ENCODE measurements around the gene LSM12. TPM values are rescaled to one million over a fixed set of nuclear protein-coding genes. Genes with fewer than 3 reads are reported as not detected.

The LSM12 gene
- total RNA-seq, 1 experiment from 2014 or later: 128 TPM

DNA sequence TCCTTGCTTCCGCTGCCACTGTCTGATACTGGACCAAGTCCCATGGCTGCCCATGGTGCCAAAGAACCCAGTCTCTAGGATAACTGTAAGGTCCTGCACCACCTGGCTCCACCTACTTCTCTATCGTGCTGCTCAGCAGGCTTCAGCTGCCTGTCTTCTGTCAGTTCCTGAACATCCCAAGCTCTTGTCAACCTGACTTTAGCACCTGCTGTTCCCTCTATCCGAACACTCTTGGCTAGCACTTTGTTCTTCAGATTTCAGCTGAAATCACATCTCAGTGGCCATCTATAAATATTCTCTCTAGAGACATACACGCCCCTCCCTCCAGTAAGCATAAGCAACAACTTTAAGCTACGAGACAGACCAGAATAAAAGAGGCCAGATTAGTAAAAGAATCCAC, 36.7 kb downstream of the LSM12 start:
- H2BK5ac ChIP-seq (ENCODE audit: insufficient read length, low read length): no peak overlapping the region
- WGBS (ENCODE audit: extremely low coverage, insufficient read length, low lambda C conversion rate): no CpG with 5 or more reads among the region's 5 CpGs
- no peaks in the 10 kb centered on the region for H3K27me3 ChIP-seq (ENCODE audit: insufficient read depth, low read length)
- H3K23ac ChIP-seq (ENCODE audit: insufficient read length, low read depth, low read length): no peak overlapping the region
- Mint-ChIP-seq H3K36me3 (ENCODE audit: insufficient read depth in 1 of 3, low read depth in 3 of 3) (peaks cover 22 to 55% (median 40%) of the 10 kb centered on the region in 3 experiments; a peak in 6 of 7 replicates), H3K27ac (peak overlapping the region in 2 of 3 experiments; percentile 6 to 42; a peak in 2 of 7 replicates), H3K4me3 (no peak overlapping the region), H3K27me3 (ENCODE audit: low read depth) (no peaks in the 10 kb centered on the region), H3K4me1 (no peaks in the 10 kb centered on the region), H3K9me3 (no peaks in the 10 kb centered on the region)
- no peaks in the 10 kb centered on the region for H3K79me1 ChIP-seq (ENCODE audit: insufficient read depth, low read depth, low read length, poor library complexity, severe bottlenecking)
- no peak overlapping the region for H2AK5ac ChIP-seq (ENCODE audit: insufficient read length, low read length)
- H2BK15ac ChIP-seq (ENCODE audit: low read depth, low read length): no peak overlapping the region
- DNase-seq: no peak
- no peak overlapping the region for H3K4me2 ChIP-seq (ENCODE audit: insufficient read depth, insufficient read length, low read length)
- H3K14ac ChIP-seq (ENCODE audit: insufficient read depth, low read length): no peak overlapping the region
- H3K79me2 ChIP-seq (ENCODE audit: insufficient read depth, low read length): no peaks in the 10 kb centered on the region
- no peak overlapping the region for H4K5ac ChIP-seq (ENCODE audit: insufficient read length, low read depth, low read length)
- no peak overlapping the region for H3K18ac ChIP-seq (ENCODE audit: insufficient read length, low read depth, low read length)
- TF ChIP-seq, protein P1, sequence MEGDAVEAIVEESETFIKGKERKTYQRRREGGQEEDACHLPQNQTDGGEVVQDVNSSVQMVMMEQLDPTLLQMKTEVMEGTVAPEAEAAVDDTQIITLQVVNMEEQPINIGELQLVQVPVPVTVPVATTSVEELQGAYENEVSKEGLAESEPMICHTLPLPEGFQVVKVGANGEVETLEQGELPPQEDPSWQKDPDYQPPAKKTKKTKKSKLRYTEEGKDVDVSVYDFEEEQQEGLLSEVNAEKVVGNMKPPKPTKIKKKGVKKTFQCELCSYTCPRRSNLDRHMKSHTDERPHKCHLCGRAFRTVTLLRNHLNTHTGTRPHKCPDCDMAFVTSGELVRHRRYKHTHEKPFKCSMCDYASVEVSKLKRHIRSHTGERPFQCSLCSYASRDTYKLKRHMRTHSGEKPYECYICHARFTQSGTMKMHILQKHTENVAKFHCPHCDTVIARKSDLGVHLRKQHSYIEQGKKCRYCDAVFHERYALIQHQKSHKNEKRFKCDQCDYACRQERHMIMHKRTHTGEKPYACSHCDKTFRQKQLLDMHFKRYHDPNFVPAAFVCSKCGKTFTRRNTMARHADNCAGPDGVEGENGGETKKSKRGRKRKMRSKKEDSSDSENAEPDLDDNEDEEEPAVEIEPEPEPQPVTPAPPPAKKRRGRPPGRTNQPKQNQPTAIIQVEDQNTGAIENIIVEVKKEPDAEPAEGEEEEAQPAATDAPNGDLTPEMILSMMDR (conservative IDR thresholded peaks at IDR 0.05): no peak
- no peak overlapping the region for H4K8ac ChIP-seq (replicated peaks; ENCODE audit: insufficient read length, low read depth, low read length)
- no peaks in the 10 kb centered on the region for H3K9me3 ChIP-seq (ENCODE audit: control insufficient read depth, low read depth, low read length)
- no peak overlapping the region for H3K9ac ChIP-seq (ENCODE audit: extremely low read depth, insufficient read length, low read length)
- no peak overlapping the region for H2BK12ac ChIP-seq (ENCODE audit: insufficient read length, low read depth, low read length)
- H3K23me2 ChIP-seq (ENCODE audit: insufficient read length, low read depth, low read length, poor library complexity, severe bottlenecking): no peaks in the 10 kb centered on the region
- H2BK120ac ChIP-seq (ENCODE audit: low read depth, low read length, poor library complexity, severe bottlenecking): no peak overlapping the region
- H3K56ac ChIP-seq (ENCODE audit: insufficient read length, low read depth, low read length): no peak overlapping the region
- H3K4me1 ChIP-seq (ENCODE audit: insufficient read depth, low read length): no peaks in the 10 kb centered on the region
- H4K91ac ChIP-seq (ENCODE audit: insufficient read length, low read depth, low read length): no peak overlapping the region
- no peak overlapping the region for H2BK20ac ChIP-seq (ENCODE audit: low read depth, low read length, poor library complexity, severe bottlenecking)
- no peak overlapping the region for H3K27ac ChIP-seq (ENCODE audit: insufficient read length, low read depth, low read length)
- no peaks in the 10 kb centered on the region for H4K20me1 ChIP-seq (ENCODE audit: control insufficient read depth, insufficient read depth, insufficient read length)
- H2AFZ ChIP-seq (ENCODE audit: low read length): no peak overlapping the region
- no peak overlapping the region for H3K4ac ChIP-seq (ENCODE audit: low read depth, low read length)
- no peak overlapping the region for H3T11ph ChIP-seq (ENCODE audit: low read length)

Data from H9 (cell line).